SW480 (cell line): ENCODE measurements around the gene TRPV5.
A peak's percentile ranks its signal among the peaks of the same experiment; 100 is the strongest.

Source experiments
- DNase-seq: peaks from one replicate; pipeline ENCODE4 v3.0.0-alpha.2; 2016; ENCODE audit warnings: low spot score

TRPV5 gene

GRCh38 chr7:142870566-142871259, 62.8 kb downstream of the TRPV5 start:
- DNase-seq = no peak

GRCh38 chr7:142870147-142870559, 63.4 kb downstream of the TRPV5 start:
- no peak for DNase-seq

- DNase-seq = no peak
These were observed 64.1 kb downstream of the TRPV5 start for GRCh38 chr7:142869434-142869833.

- DNase-seq = no peak
These were observed 64.5 kb downstream of the TRPV5 start for GRCh38 chr7:142868986-142869415.

GRCh38 chr7:142868188-142868985, 65.2 kb downstream of the TRPV5 start:
- DNase-seq = no peak

- no peak for DNase-seq
These were observed 66.0 kb downstream of the TRPV5 start for GRCh38 chr7:142867398-142868187.

GRCh38 chr7:142867097-142867378, 66.5 kb downstream of the TRPV5 start:
- no peak for DNase-seq

GRCh38 chr7:142866361-142867096, 67.0 kb downstream of the TRPV5 start:
- peak; percentile 28 for DNase-seq

- DNase-seq = no peak
These were observed 67.8 kb downstream of the TRPV5 start for GRCh38 chr7:142865766-142866165.

GRCh38 chr7:142864980-142865747, 68.4 kb downstream of the TRPV5 start:
- DNase-seq = no peak

- DNase-seq = no peak
These were observed 69.5 kb downstream of the TRPV5 start for GRCh38 chr7:142863891-142864685.

GRCh38 chr7:142862786-142863400, 70.7 kb downstream of the TRPV5 start:
- DNase-seq = no peak

GRCh38 chr7:142862351-142862750, 71.2 kb downstream of the TRPV5 start:
- no peak for DNase-seq

GRCh38 chr7:142860968-142861367, 72.6 kb downstream of the TRPV5 start:
- DNase-seq = no peak

GRCh38 chr7:142859829-142860228, 73.7 kb downstream of the TRPV5 start:
- peak; percentile 63 for DNase-seq

GRCh38 chr7:142859411-142859810, 74.1 kb downstream of the TRPV5 start:
- no peak for DNase-seq
